A673 (cell line): ENCODE data around the gene PTMS. TPM values are rescaled to one million over a fixed set of nuclear protein-coding genes. Genes with fewer than 3 reads are reported as not detected.

Source experiments
- BruUV-seq: library from RNA; stranded (reverse); fragments of 400-500 nt; replicated peaks from 2 replicates; lab custom pipeline; 2021; lab: Mats Ljungman, UMichigan
- CTCF ChIA-PET: fragments of 300-600 bp; sonication (Branson Sonifier 250); formaldehyde crosslinking; loops from one replicate; lab custom pipeline; 2022; ENCODE audit warnings: antibody characterized with exemption; lab: Charles Lee
- POLR2A ChIA-PET: fragments of 300-600 bp; sonication (Branson Sonifier 250); formaldehyde crosslinking; loops from one replicate; lab custom pipeline; 2022; ENCODE audit warnings: antibody characterized with exemption; ENCODE audit not compliant: low non-redundant PET; lab: Charles Lee
- DNase-seq: peaks from one replicate; pipeline ENCODE4 v3.0.0-alpha.2; 2015; ENCODE audit warnings: low spot score
- H3K27ac ChIP-seq: fragments of 200-600 bp; sonication (generic); 2 replicates; pipeline ENCODE4 v1.5.1; 2016; ENCODE audit warnings: mixed run types, low read depth, mild to moderate bottlenecking, mixed read lengths, antibody characterized with exemption, low read length; ENCODE audit not compliant: poor library complexity, severe bottlenecking
- H3K27me3 ChIP-seq: fragments of 200-600 bp; sonication (generic); replicated peaks from 2 replicates; pipeline ENCODE4 v1.6.1; 2017; ENCODE audit warnings: mixed run types, low read depth, mild to moderate bottlenecking, mixed read lengths, antibody characterized with exemption, low read length; ENCODE audit not compliant: insufficient read depth, poor library complexity
- H3K36me3 ChIP-seq: fragments of 200-600 bp; sonication (generic); 2 replicates; pipeline ENCODE4 v1.6.1; 2016; ENCODE audit warnings: mixed run types, mild to moderate bottlenecking, mixed read lengths, antibody characterized with exemption, low read length; ENCODE audit not compliant: insufficient read depth, poor library complexity, severe bottlenecking
- H3K4me1 ChIP-seq: fragments of 200-600 bp; sonication (generic); 2 replicates; pipeline ENCODE4 v1.6.1; 2017; ENCODE audit warnings: mixed run types, mild to moderate bottlenecking, mixed read lengths, antibody characterized with exemption, low read length; ENCODE audit not compliant: insufficient read depth, poor library complexity, severe bottlenecking
- H3K4me3 ChIP-seq: fragments of 200-600 bp; sonication (generic); 2 replicates; pipeline ENCODE4 v1.5.1; 2016; ENCODE audit warnings: low read depth, mixed run types, mild to moderate bottlenecking, mixed read lengths, low read length; ENCODE audit not compliant: poor library complexity, severe bottlenecking
- H3K9me3 ChIP-seq: fragments of 200-600 bp; sonication (generic); 2 replicates; pipeline ENCODE4 v1.6.1; 2016; ENCODE audit warnings: mixed run types, low read depth, mild to moderate bottlenecking, mixed read lengths, antibody characterized with exemption, low read length; ENCODE audit not compliant: poor library complexity, severe bottlenecking
- CTCF ChIP-seq: fragments of 300-800, 200-600 bp; sonication (generic); conservative IDR thresholded peaks from 2 replicates; pipeline ENCODE4 v1.5.1; 2017; ENCODE audit warnings: low read depth, mild to moderate bottlenecking, antibody characterized with exemption, low read length, moderate library complexity, mixed read lengths
- EZH2 ChIP-seq: fragments of 200-600 bp; sonication (generic); IDR thresholded peaks from 2 replicates; pipeline ENCODE4 v1.6.1; 2017; ENCODE audit warnings: borderline replicate concordance, low read depth, mild to moderate bottlenecking, mixed read lengths, antibody characterized with exemption, low read length; ENCODE audit not compliant: poor library complexity, severe bottlenecking
- intact Hi-C: fragments of 100-400 bp; cut with micrococcal nuclease; formaldehyde crosslinking; loops from one replicate; pipeline ENCODE4 v1.10.0; 2022; ENCODE audit not compliant: unreplicated experiment
- total RNA-seq: library from RNA; stranded (reverse); gene quantifications from 2 replicates; pipeline ENCODE4 v1.2.3, GENCODE V29; 2021

Gene PTMS
- total RNA-seq, 1 experiment from 2014 or later, result 620 TPM

GRCh38 chr12:6748761-6749160, 17.4 kb upstream of the PTMS start:
- no peak overlapping the region for H3K4me3 ChIP-seq
- ChIA-PET POLR2A (no interaction called here), CTCF (no interaction called here)
- H3K4me1 ChIP-seq, result peaks cover 10% of the 10 kb centered on the region
- no peak overlapping the region for H3K27ac ChIP-seq
- intact Hi-C loops, result no loop called here
- no peaks in the 10 kb centered on the region for H3K9me3 ChIP-seq
- TF ChIP-seq EZH2 (no peak), CTCF (no peak)
- H3K27me3 ChIP-seq, result no peaks in the 10 kb centered on the region
- no TSS peak for BruUV-seq
- peaks cover 62% of the 10 kb centered on the region for H3K36me3 ChIP-seq
- no peak for DNase-seq

GRCh38 chr12:6750506-6750905, 15.7 kb upstream of the PTMS start:
- Histone ChIP-seq H3K4me1 (peaks cover 18% of the 10 kb centered on the region), H3K9me3 (no peaks in the 10 kb centered on the region), H3K36me3 (peaks cover 62% of the 10 kb centered on the region), H3K4me3 (no peak overlapping the region), H3K27me3 (no peaks in the 10 kb centered on the region), H3K27ac (no peak overlapping the region)
- TF ChIP-seq CTCF (no peak), EZH2 (no peak)
- intact Hi-C loops, result loop anchor here (5.0 kb wide), 1 partner anchor 187 kb away; no protein-coding TSS in a partner anchor
- DNase-seq, result no peak
- CTCF ChIA-PET, result no interaction called here
- POLR2A ChIA-PET, result no interaction called here
- no TSS peak for BruUV-seq

- no TSS peak for BruUV-seq
- ChIA-PET POLR2A (interaction anchor here (0.7 kb wide), 1 partner anchor 148 kb away, joined by 7 read pairs; no protein-coding TSS in a partner anchor), CTCF (interaction anchor here (0.5 to 2.5 kb wide), 4 partner anchors 14 to 76 kb away, joined by 3 to 21 read pairs (median 4); partner anchors contain the start of genes GPR162, PTMS and ZNF384)
- no peaks in the 10 kb centered on the region for H3K27me3 ChIP-seq
- H3K36me3 ChIP-seq, result peaks cover 54% of the 10 kb centered on the region
- H3K9me3 ChIP-seq, result no peaks in the 10 kb centered on the region
- no peak for DNase-seq
- peaks cover 18% of the 10 kb centered on the region for H3K4me1 ChIP-seq
- peak overlapping the region; percentile 99 for H3K27ac ChIP-seq
- intact Hi-C loops, result loop anchor here (2.0 to 5.0 kb wide), 2 partner anchors 15 to 186 kb away; partner anchors contain the start of gene PTMS
- peak overlapping the region; percentile 100 for H3K4me3 ChIP-seq
- no peak for TF ChIP-seq CTCF
- no peak for TF ChIP-seq EZH2
These were observed 14.4 kb upstream of the PTMS start for GRCh38 chr12:6751767-6752166.
